Trophoblast cell (in vitro differentiated cells and primary cell): ENCODE results near the gene HOXA4.

Experiments
- DNase-seq, 2 donors: peaks; one replicate each; pipeline ENCODE4 v3.0.0-alpha.2; 2016
- H2AFZ ChIP-seq: 2 replicates; pipeline ENCODE4 v1.6.1; 2013; ENCODE audit warnings: low read length, moderate library complexity, mild to moderate bottlenecking; ENCODE audit not compliant: insufficient read depth, poor library complexity
- H2AK5ac ChIP-seq: 2 replicates; pipeline ENCODE4 v1.6.1; 2013; ENCODE audit warnings: mild to moderate bottlenecking, low read length
- H2BK120ac ChIP-seq: 2 replicates; pipeline ENCODE4 v1.6.1; 2013; ENCODE audit warnings: low read length, mild to moderate bottlenecking, moderate library complexity; ENCODE audit not compliant: insufficient read depth, poor library complexity
- H2BK12ac ChIP-seq: 2 replicates; pipeline ENCODE4 v1.6.1; 2013; ENCODE audit warnings: mild to moderate bottlenecking, low read length, moderate library complexity
- H2BK5ac ChIP-seq: 2 replicates; pipeline ENCODE4 v1.6.1; 2013; ENCODE audit warnings: low read length, low read depth, moderate library complexity, mild to moderate bottlenecking; ENCODE audit not compliant: poor library complexity
- H3K14ac ChIP-seq: 2 replicates; pipeline ENCODE4 v1.6.1; 2013; ENCODE audit warnings: mild to moderate bottlenecking, low read length
- H3K18ac ChIP-seq: 2 replicates; pipeline ENCODE4 v1.6.1; 2013; ENCODE audit warnings: mild to moderate bottlenecking, low read length
- H3K23ac ChIP-seq: 2 replicates; pipeline ENCODE4 v1.6.1; 2013; ENCODE audit warnings: low read length
- H3K27ac ChIP-seq: 2 replicates; pipeline ENCODE4 v1.5.1; 2013; ENCODE audit warnings: low read depth, mild to moderate bottlenecking, inconsistent platforms, low read length, moderate library complexity
- H3K27me3 ChIP-seq: 2 replicates; pipeline ENCODE4 v1.6.1; 2013; ENCODE audit warnings: inconsistent platforms, mild to moderate bottlenecking, low read length, moderate library complexity; ENCODE audit not compliant: insufficient read depth
- H3K36me3 ChIP-seq, 2 experiments: 1 replicate in 1 of 2; 2 replicates in 1 of 2; pipeline ENCODE4 v1.6.1; 2013; ENCODE audit warnings: low read length in 2 of 2, mild to moderate bottlenecking in 2 of 2, moderate library complexity in 1 of 2; ENCODE audit not compliant: insufficient read depth in 2 of 2, control insufficient read depth in 1 of 2
- H3K4ac ChIP-seq: 2 replicates; pipeline ENCODE4 v1.6.1; 2013; ENCODE audit warnings: low read depth, mild to moderate bottlenecking, low read length, moderate library complexity
- H3K4me1 ChIP-seq, 2 experiments: 1 replicate in 1 of 2; 2 replicates in 1 of 2; pipeline ENCODE4 v1.6.1; 2013; ENCODE audit warnings: low read length in 2 of 2, mild to moderate bottlenecking in 2 of 2, moderate library complexity in 1 of 2; ENCODE audit not compliant: insufficient read depth in 2 of 2, control insufficient read depth in 1 of 2
- H3K4me2 ChIP-seq: 2 replicates; pipeline ENCODE4 v1.6.1; 2013; ENCODE audit warnings: inconsistent platforms, mild to moderate bottlenecking, low read length, moderate library complexity
- H3K4me3 ChIP-seq: 2 replicates; pipeline ENCODE4 v1.5.1; 2013; ENCODE audit warnings: mild to moderate bottlenecking, low read depth, low read length, inconsistent platforms
- H3K79me1 ChIP-seq: one replicate; pipeline ENCODE4 v1.6.1; 2013; ENCODE audit warnings: low read length
- H3K79me2 ChIP-seq: 2 replicates; pipeline ENCODE4 v1.6.1; 2013; ENCODE audit warnings: low read length, mild to moderate bottlenecking; ENCODE audit not compliant: control insufficient read depth, insufficient read depth, poor library complexity
- H3K9ac ChIP-seq: 2 replicates; pipeline ENCODE4 v1.6.1; 2013; ENCODE audit warnings: mild to moderate bottlenecking, low read length
- H3K9me3 ChIP-seq: 2 replicates; pipeline ENCODE4 v1.6.1; 2013; ENCODE audit warnings: low read depth, mild to moderate bottlenecking, control low read depth, inconsistent platforms, low read length; ENCODE audit not compliant: insufficient read depth
- H4K12ac ChIP-seq: 2 replicates; pipeline ENCODE4 v1.6.1; 2013; ENCODE audit warnings: low read depth, mild to moderate bottlenecking, low read length, moderate library complexity
- H4K8ac ChIP-seq: 2 replicates; pipeline ENCODE4 v1.6.1; 2013; ENCODE audit warnings: low read depth, mild to moderate bottlenecking, low read length, moderate library complexity
- H4K91ac ChIP-seq: one replicate; pipeline ENCODE4 v1.6.1; 2013; ENCODE audit warnings: low read depth, mild to moderate bottlenecking, low read length, moderate library complexity
- WGBS: extraction: QIAGEN DNeasy Blood & Tissue Kit; methylation state at CpG from one replicate; pipeline ENCODE4 v1.1.7; 2013; ENCODE audit warnings: missing lambda C conversion rate; ENCODE audit not compliant: insufficient read length, insufficient coverage; ENCODE audit errors: extremely low coverage; 5-methylcytosine and 5-hydroxymethylcytosine counted together

HOXA4 gene

DNA sequence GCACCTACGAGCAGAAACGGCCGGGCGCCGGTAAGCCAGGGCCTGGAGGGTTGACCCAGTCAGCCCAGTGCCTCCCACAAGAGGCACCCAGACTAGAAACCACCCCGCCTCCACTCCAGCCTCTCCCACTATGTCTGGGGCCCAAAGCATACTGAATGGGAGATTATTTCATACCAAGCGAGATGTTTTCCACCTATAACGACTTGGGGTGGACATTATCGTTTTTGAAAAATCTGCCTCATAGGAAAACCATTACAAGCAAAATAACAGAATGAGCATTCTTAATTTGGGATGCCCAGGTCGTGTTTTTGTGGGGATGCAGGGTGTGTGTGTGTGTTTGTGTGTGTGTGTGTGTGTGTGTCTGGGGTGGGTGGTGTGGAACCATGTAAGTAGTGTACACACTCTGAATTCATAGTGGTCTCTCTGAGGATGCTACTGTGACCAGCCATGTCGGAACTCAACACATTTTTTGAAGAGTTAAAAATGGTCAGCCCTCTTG, 15.4 kb upstream of the HOXA4 start:
- Histone ChIP-seq H3K9me3 (peaks cover 42% of the 10 kb centered on the region), H2BK120ac (no peak overlapping the region), H2BK12ac (no peak overlapping the region), H3K18ac (no peak overlapping the region), H2BK5ac (no peak overlapping the region), H3K9ac (no peak overlapping the region), H4K12ac (no peak overlapping the region), H2AFZ (no peak overlapping the region), H3K79me1 (no peaks in the 10 kb centered on the region), H3K23ac (no peak overlapping the region), H3K4ac (no peak overlapping the region), H3K4me1 (peaks cover 3 to 11% of the 10 kb centered on the region in 2 experiments), H3K4me3 (no peak overlapping the region), H3K27me3 (peaks cover 90% of the 10 kb centered on the region), H3K14ac (no peak overlapping the region), H3K36me3 (no peaks in the 10 kb centered on the region), H2AK5ac (no peak overlapping the region), H3K4me2 (no peak overlapping the region), H3K79me2 (no peaks in the 10 kb centered on the region), H4K91ac (no peak overlapping the region), H4K8ac (no peak overlapping the region), H3K27ac (no peak overlapping the region)
- DNase-seq = no peak
- no CpG with 5 or more reads among the region's 11 CpGs for WGBS

DNA sequence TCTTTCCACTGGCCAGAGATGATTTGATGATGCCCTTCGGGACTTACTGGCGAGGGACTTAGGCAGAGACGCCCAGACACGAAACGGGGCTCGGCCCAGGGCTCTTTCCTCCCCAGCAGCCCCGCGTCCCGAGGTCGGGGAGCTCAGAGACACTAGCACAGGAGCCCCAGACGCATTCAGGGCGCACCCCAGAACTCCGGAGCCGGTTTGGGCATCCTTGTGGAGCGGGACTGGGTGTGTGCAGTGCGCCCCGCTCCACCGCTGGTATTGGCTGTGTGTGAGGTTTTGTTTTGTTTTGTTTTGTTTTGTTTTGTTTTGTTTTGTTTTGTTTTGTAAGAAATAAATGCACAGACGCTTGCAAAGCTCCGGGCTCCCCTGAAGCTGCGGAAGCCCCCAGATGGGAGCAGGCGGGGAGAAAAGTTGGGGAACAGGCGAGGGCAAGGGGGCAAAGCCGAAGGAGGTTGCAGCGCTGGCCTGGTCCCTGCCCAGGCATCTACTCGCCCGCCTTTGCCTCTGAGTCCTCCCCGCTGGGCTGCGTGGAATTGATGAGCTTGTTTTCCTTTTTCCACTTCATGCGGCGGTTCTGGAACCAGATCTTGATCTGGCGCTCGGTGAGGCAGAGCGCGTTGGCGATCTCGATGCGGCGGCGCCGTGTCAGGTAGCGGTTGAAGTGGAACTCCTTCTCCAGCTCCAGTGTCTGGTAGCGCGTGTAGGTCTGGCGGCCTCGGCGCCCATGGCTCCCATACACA, 14.8 kb upstream of the HOXA4 start:
- WGBS = no CpG with 5 or more reads among the region's 47 CpGs
- Histone ChIP-seq H3K36me3 (no peaks in the 10 kb centered on the region), H2AFZ (no peak overlapping the region), H3K4me3 (no peak overlapping the region), H3K23ac (no peak overlapping the region), H3K18ac (no peak overlapping the region), H3K27ac (no peak overlapping the region), H3K4me2 (no peak overlapping the region), H4K8ac (no peak overlapping the region), H4K12ac (no peak overlapping the region), H2BK120ac (no peak overlapping the region), H3K27me3 (peaks cover 90% of the 10 kb centered on the region), H3K9me3 (peaks cover 38% of the 10 kb centered on the region), H2AK5ac (no peak overlapping the region), H4K91ac (no peak overlapping the region), H2BK5ac (no peak overlapping the region), H3K4ac (no peak overlapping the region), H3K14ac (no peak overlapping the region), H3K79me2 (no peaks in the 10 kb centered on the region), H3K79me1 (no peaks in the 10 kb centered on the region), H3K9ac (no peak overlapping the region), H2BK12ac (no peak overlapping the region), H3K4me1 (peaks cover 3 to 11% of the 10 kb centered on the region in 2 experiments)
- no peak for DNase-seq

- H3K14ac ChIP-seq = no peak overlapping the region
- no peak overlapping the region for H2AK5ac ChIP-seq
- H2BK12ac ChIP-seq = no peak overlapping the region
- peaks cover 36% of the 10 kb centered on the region for H3K9me3 ChIP-seq
- no peaks in the 10 kb centered on the region for H3K79me2 ChIP-seq
- no peak overlapping the region for H4K91ac ChIP-seq
- H3K4me3 ChIP-seq = no peak overlapping the region
- no peak overlapping the region for H3K18ac ChIP-seq
- H3K27ac ChIP-seq = no peak overlapping the region
- no peak overlapping the region for H2BK5ac ChIP-seq
- H4K12ac ChIP-seq = no peak overlapping the region
- H2BK120ac ChIP-seq = no peak overlapping the region
- H3K9ac ChIP-seq = no peak overlapping the region
- no peak overlapping the region for H2AFZ ChIP-seq
- peaks cover 93% of the 10 kb centered on the region for H3K27me3 ChIP-seq
- no peak overlapping the region for H4K8ac ChIP-seq
- H3K36me3 ChIP-seq = no peaks in the 10 kb centered on the region
- H3K4ac ChIP-seq = no peak overlapping the region
- no peak for DNase-seq
- H3K79me1 ChIP-seq = no peaks in the 10 kb centered on the region
- no CpG with 5 or more reads among the region's 31 CpGs for WGBS
- H3K23ac ChIP-seq = no peak overlapping the region
- H3K4me2 ChIP-seq = no peak overlapping the region
- H3K4me1 ChIP-seq = peaks cover 3 to 11% of the 10 kb centered on the region in 2 experiments
Measured at GRCh38 chr7:27144781-27145164, 14.2 kb upstream of the HOXA4 start.

DNA sequence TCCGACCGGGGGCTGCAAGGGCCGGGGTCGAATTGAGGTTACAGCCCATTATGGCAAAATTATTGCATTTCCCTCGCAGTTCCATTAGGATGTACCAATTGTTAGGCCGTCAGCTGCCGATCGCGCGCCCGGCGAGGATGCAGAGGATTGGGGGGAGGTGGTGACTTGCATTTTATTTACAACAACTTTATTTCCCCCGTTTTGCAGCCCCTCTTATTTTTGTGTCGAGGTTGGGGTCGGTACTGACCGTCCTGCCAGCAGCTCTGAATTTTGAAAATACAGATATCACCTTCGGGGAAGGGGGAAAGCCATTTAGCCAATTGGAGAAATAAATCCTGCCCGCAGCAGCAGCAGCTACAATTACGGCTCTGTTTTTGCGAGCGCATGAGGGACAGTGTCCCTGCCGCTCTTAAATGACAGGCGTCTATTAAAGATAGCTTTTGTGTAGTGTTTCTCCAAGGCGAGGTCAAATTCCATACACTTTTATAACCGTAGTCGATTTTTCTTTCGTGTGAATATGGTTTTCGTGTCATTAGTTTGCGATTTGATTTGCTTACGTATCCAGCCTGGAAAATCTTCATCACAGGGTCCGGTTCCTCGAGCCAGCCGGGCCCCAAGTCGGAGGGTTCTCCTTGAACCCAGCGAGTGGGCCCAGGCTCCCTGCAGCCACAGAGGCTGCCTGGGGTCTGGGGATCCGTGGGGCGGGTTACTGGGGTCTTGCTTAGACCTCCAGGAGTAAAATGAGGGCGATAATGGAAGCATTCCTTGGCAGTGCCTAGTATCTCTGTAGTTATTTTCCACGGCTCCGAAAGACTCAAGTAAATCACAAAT, 13.6 kb upstream of the HOXA4 start:
- Histone ChIP-seq H2BK120ac (no peak overlapping the region), H3K4me1 (peaks cover 3 to 11% of the 10 kb centered on the region in 2 experiments), H3K9ac (no peak overlapping the region), H2BK5ac (no peak overlapping the region), H3K14ac (no peak overlapping the region), H3K9me3 (peaks cover 36% of the 10 kb centered on the region), H3K18ac (no peak overlapping the region), H2AFZ (no peak overlapping the region), H2AK5ac (no peak overlapping the region), H3K4me2 (peak overlapping the region; percentile 66), H4K8ac (no peak overlapping the region), H4K91ac (no peak overlapping the region), H3K27ac (no peak overlapping the region), H3K4me3 (no peak overlapping the region), H3K36me3 (no peaks in the 10 kb centered on the region), H3K4ac (no peak overlapping the region), H4K12ac (no peak overlapping the region), H2BK12ac (no peak overlapping the region), H3K27me3 (peaks cover 96% of the 10 kb centered on the region), H3K79me2 (no peaks in the 10 kb centered on the region), H3K23ac (no peak overlapping the region), H3K79me1 (no peaks in the 10 kb centered on the region)
- no CpG with 5 or more reads among the region's 40 CpGs for WGBS
- DNase-seq = no peak
